M059J (cell line): ENCODE data around the gene IDH2. TPM values are rescaled to one million over a fixed set of nuclear protein-coding genes. Genes with fewer than 3 reads are reported as not detected.

ENCODE experiments used
- DNase-seq: peaks from one replicate; pipeline ENCODE4 v3.0.0-alpha.2; 2012; ENCODE audit warnings: low read depth
- total RNA-seq: library from RNA; depleted of rRNA; stranded (reverse); fragments of >200 nt; shearing (Covaris generic); gene quantifications from 2 replicates; pipeline ENCODE4 v1.2.3, GENCODE V29; 2014; rRNA removed

The IDH2 gene
- total RNA-seq, 1 experiment from 2014 or later, result 78.0 TPM

- DNase-seq, result no peak
Observed at GRCh38 chr15:90044916-90045371, 57.3 kb downstream of the IDH2 start.

GRCh38 chr15:90044191-90044590, 58.1 kb downstream of the IDH2 start:
- no peak for DNase-seq

GRCh38 chr15:90043530-90044010, 58.7 kb downstream of the IDH2 start:
- DNase-seq, result no peak

- no peak for DNase-seq
Observed at GRCh38 chr15:90042766-90043529, 59.3 kb downstream of the IDH2 start.

GRCh38 chr15:90042356-90042755, 59.9 kb downstream of the IDH2 start:
- no peak for DNase-seq

- no peak for DNase-seq
Observed at GRCh38 chr15:90040618-90041017, 61.6 kb downstream of the IDH2 start.

GRCh38 chr15:90039996-90040395, 62.3 kb downstream of the IDH2 start:
- peak; percentile 39 for DNase-seq

GRCh38 chr15:90038632-90039095, 63.6 kb downstream of the IDH2 start:
- no peak for DNase-seq

- DNase-seq, result peak; percentile 17
Observed at GRCh38 chr15:90037961-90038631, 64.2 kb downstream of the IDH2 start.

GRCh38 chr15:90037511-90037860, 64.8 kb downstream of the IDH2 start:
- DNase-seq, result peak; percentile 32

GRCh38 chr15:90036806-90037510, 65.3 kb downstream of the IDH2 start:
- no peak for DNase-seq

GRCh38 chr15:90036343-90036742, 65.9 kb downstream of the IDH2 start:
- DNase-seq, result no peak

GRCh38 chr15:90035840-90036230, 66.4 kb downstream of the IDH2 start:
- DNase-seq, result no peak

- peak; percentile 59 for DNase-seq
Observed at GRCh38 chr15:90035095-90035839, 67.0 kb downstream of the IDH2 start.

GRCh38 chr15:90033448-90033847, 68.8 kb downstream of the IDH2 start:
- no peak for DNase-seq

Other genes with a start within 250 kb of the IDH2 start
- gene AP3S2, start 208.5 kb downstream of the IDH2 start, total RNA-seq, result 48.8 and 58.8 TPM in 2 replicates
- gene ARPIN, start 189.5 kb downstream of the IDH2 start, total RNA-seq, result 2.0 and 5.2 TPM in 2 replicates
- gene ZNF710, start 101.1 kb downstream of the IDH2 start, total RNA-seq, result 3.9 and 11.0 TPM in 2 replicates
- 12.4 and 27.2 TPM in 2 replicates for gene SEMA4B, start 98.9 kb upstream of the IDH2 start, total RNA-seq
- 45.1 and 51.4 TPM in 2 replicates for gene CIB1, start 131.5 kb upstream of the IDH2 start, total RNA-seq
- gene GDPGP1, start 131.7 kb upstream of the IDH2 start, total RNA-seq, result 3.5 and 11.2 TPM in 2 replicates
- 0.42 TPM in 1 of 2 replicates, not detected in the other for gene TTLL13, start 147.1 kb upstream of the IDH2 start, total RNA-seq
- 101 and 125 TPM in 2 replicates for gene NGRN, start 163.2 kb upstream of the IDH2 start, total RNA-seq
- 1.6 and 1.7 TPM in 2 replicates for gene ZNF774, start 249.8 kb upstream of the IDH2 start, total RNA-seq